AG04450 (cell line): ENCODE results near the gene CD300E. TPM values are rescaled to one million over a fixed set of nuclear protein-coding genes. Genes with fewer than 3 reads are reported as not detected.

Experiments
- CTCF ChIA-PET: fragments of 300-600, 350-600 bp; formaldehyde crosslinking; extraction: SDS; loops from one replicate; lab custom pipeline; 2022; ENCODE audit warnings: antibody characterized with exemption, inconsistent platforms; lab: Charles Lee
- POLR2A ChIA-PET: fragments of 350-600 bp; formaldehyde crosslinking; extraction: SDS; loops from one replicate; lab custom pipeline; 2021; ENCODE audit warnings: antibody characterized with exemption, inconsistent platforms; lab: Yijun Ruan, JAX
- DNase-seq: peaks from one replicate; pipeline ENCODE4 v3.0.0-alpha.2; 2011; ENCODE audit warnings: low read depth, low spot score
- H3K27ac ChIP-seq: one replicate; pipeline ENCODE4 v1.5.1; 2012; ENCODE audit warnings: low read depth, low read length, control low read depth
- H3K27me3 ChIP-seq: one replicate; pipeline ENCODE4 v1.6.0; 2012; ENCODE audit warnings: low read length; ENCODE audit not compliant: control insufficient read depth, insufficient read depth
- H3K4me3 ChIP-seq: 2 replicates; pipeline ENCODE4 v1.5.1; 2011; ENCODE audit warnings: mild to moderate bottlenecking, low read depth, low read length, control low read depth
- H3K9me3 ChIP-seq: 2 replicates; pipeline ENCODE4 v1.5.1; 2012; ENCODE audit warnings: low read length; ENCODE audit not compliant: control insufficient read depth, insufficient read depth
- CTCF ChIP-seq: IDR thresholded peaks from 2 replicates; pipeline ENCODE4 v1.5.1; 2011; ENCODE audit warnings: low read depth, low read length, control low read depth, inconsistent platforms
- polyA plus RNA-seq: library from polyadenylated mRNA; depleted of rRNA; stranded (reverse); fragments of >200 nt; gene quantifications from 2 replicates; pipeline ENCODE4 v1.2.3, GENCODE V29; 2011

Gene CD300E
- polyA plus RNA-seq, 1 experiment, result not detected

GRCh38 chr17:74646231-74646630 is 22.7 kb upstream of the CD300E start:
- Histone ChIP-seq H3K27me3 (no peaks in the 10 kb centered on the region), H3K9me3 (no peaks in the 10 kb centered on the region), H3K27ac (no peak overlapping the region), H3K4me3 (no peak overlapping the region)
- DNase-seq, result no peak
- CTCF ChIA-PET, result no interaction called here
- POLR2A ChIA-PET, result no interaction called here
- no peak for TF ChIP-seq CTCF

- DNase-seq, result no peak
- Histone ChIP-seq H3K27ac (no peak overlapping the region), H3K9me3 (no peaks in the 10 kb centered on the region), H3K27me3 (no peaks in the 10 kb centered on the region), H3K4me3 (no peak overlapping the region)
- ChIA-PET POLR2A (no interaction called here), CTCF (no interaction called here)
- TF ChIP-seq CTCF, result no peak
Observed at GRCh38 chr17:74645010-74645409, 21.5 kb upstream of the CD300E start.

GRCh38 chr17:74644419-74644818 is 20.9 kb upstream of the CD300E start:
- no peak for DNase-seq
- ChIA-PET CTCF (no interaction called here), POLR2A (no interaction called here)
- Histone ChIP-seq H3K9me3 (no peaks in the 10 kb centered on the region), H3K27ac (no peak overlapping the region), H3K4me3 (no peak overlapping the region), H3K27me3 (no peaks in the 10 kb centered on the region)
- TF ChIP-seq CTCF, result no peak

- TF ChIP-seq CTCF, result no peak
- H3K4me3 ChIP-seq, result no peak overlapping the region
- POLR2A ChIA-PET, result no interaction called here
- no peaks in the 10 kb centered on the region for H3K27me3 ChIP-seq
- no peaks in the 10 kb centered on the region for H3K9me3 ChIP-seq
- no peak overlapping the region for H3K27ac ChIP-seq
- DNase-seq, result no peak
- CTCF ChIA-PET, result no interaction called here
Observed at GRCh38 chr17:74643826-74644225, 20.3 kb upstream of the CD300E start.

- Histone ChIP-seq H3K9me3 (no peaks in the 10 kb centered on the region), H3K4me3 (no peak overlapping the region), H3K27me3 (no peaks in the 10 kb centered on the region), H3K27ac (no peak overlapping the region)
- POLR2A ChIA-PET, result no interaction called here
- CTCF ChIA-PET, result no interaction called here
- TF ChIP-seq CTCF, result no peak
- DNase-seq, result no peak
Observed at GRCh38 chr17:74642995-74643394, 19.5 kb upstream of the CD300E start.
